GM23338 (cell line): ENCODE data around the gene MYT1. TPM values are rescaled to one million over a fixed set of nuclear protein-coding genes. Genes with fewer than 3 reads are reported as not detected.

Experiments
- ATAC-seq: fragments of 200-7000 bp; cut with Tn5 transposase; 3 replicates; pipeline ENCODE4 v1.9.1; 2020
- DNase-seq: peaks from one replicate; pipeline ENCODE4 v3.0.0-alpha.2; 2015; ENCODE audit warnings: low spot score
- H2AFZ ChIP-seq: fragments of 200-600 bp; sonication (generic); 2 replicates; pipeline ENCODE4 v1.8.0; 2016; ENCODE audit warnings: antibody characterized with exemption, mild to moderate bottlenecking, moderate library complexity
- H3F3A ChIP-seq: fragments of 200-600 bp; sonication (generic); replicated peaks from 2 replicates; pipeline ENCODE4 v1.8.0; 2017; ENCODE audit warnings: antibody characterized with exemption, mixed run types, low read depth
- H3K27ac ChIP-seq: fragments of 200-600 bp; sonication (generic); 2 replicates; pipeline ENCODE4 v1.6.1; 2016; ENCODE audit warnings: low read depth
- H3K27me3 ChIP-seq: fragments of 200-600 bp; sonication (generic); 2 replicates; pipeline ENCODE4 v1.8.0; 2016; ENCODE audit warnings: mild to moderate bottlenecking, mixed run types, moderate library complexity; ENCODE audit not compliant: insufficient read depth
- H3K36me3 ChIP-seq: fragments of 200-600 bp; sonication (generic); 2 replicates; pipeline ENCODE4 v1.8.0; 2016; ENCODE audit warnings: mild to moderate bottlenecking; ENCODE audit not compliant: insufficient read depth
- H3K4me1 ChIP-seq: fragments of 200-600 bp; sonication (generic); 2 replicates; pipeline ENCODE4 v1.8.0; 2016; ENCODE audit warnings: mild to moderate bottlenecking, moderate library complexity; ENCODE audit not compliant: insufficient read depth
- H3K4me2 ChIP-seq: fragments of 200-600 bp; sonication (generic); 2 replicates; pipeline ENCODE4 v1.7.1; 2017; ENCODE audit warnings: mixed run types
- H3K4me3 ChIP-seq: fragments of 200-600 bp; sonication (generic); 2 replicates; pipeline ENCODE4 v1.6.1; 2016; ENCODE audit warnings: mixed run types
- H3K79me2 ChIP-seq: fragments of 200-600 bp; sonication (generic); replicated peaks from 2 replicates; pipeline ENCODE4 v1.8.0; 2017; ENCODE audit warnings: mild to moderate bottlenecking; ENCODE audit not compliant: insufficient read depth
- H3K9me2 ChIP-seq: fragments of 200-600 bp; sonication (generic); 2 replicates; pipeline ENCODE4 v1.8.0; 2017; ENCODE audit not compliant: insufficient read depth
- H4K20me1 ChIP-seq: fragments of 200-600 bp; sonication (generic); replicated peaks from 2 replicates; pipeline ENCODE4 v1.8.0; 2017; ENCODE audit warnings: mild to moderate bottlenecking; ENCODE audit not compliant: insufficient read depth
- H3K27ac Mint-ChIP-seq: 2 replicates; pipeline ENCODE4 v1.8.0; 2020; ENCODE audit warnings: inconsistent platforms, mild to moderate bottlenecking, moderate library complexity, mixed read lengths
- H3K27me3 Mint-ChIP-seq: 3 replicates; pipeline ENCODE4 v1.8.0; 2022; ENCODE audit warnings: low read depth, mild to moderate bottlenecking, moderate library complexity, mixed read lengths, inconsistent platforms; ENCODE audit not compliant: insufficient read depth, poor library complexity
- H3K36me3 Mint-ChIP-seq: 3 replicates; pipeline ENCODE4 v1.8.0; 2021; ENCODE audit warnings: low read depth, mild to moderate bottlenecking, inconsistent platforms, moderate library complexity, mixed read lengths
- H3K4me1 Mint-ChIP-seq: 3 replicates; pipeline ENCODE4 v1.8.0; 2020; ENCODE audit warnings: mild to moderate bottlenecking, inconsistent platforms, mixed read lengths
- H3K4me3 Mint-ChIP-seq: 3 replicates; pipeline ENCODE4 v1.8.0; 2021; ENCODE audit warnings: moderate library complexity, mild to moderate bottlenecking, inconsistent platforms, mixed read lengths
- H3K9me3 Mint-ChIP-seq: 3 replicates; pipeline ENCODE4 v1.8.0; 2020; ENCODE audit warnings: moderate library complexity, mild to moderate bottlenecking, inconsistent platforms, mixed read lengths
- CREB1 ChIP-seq: fragments of 250-450 bp; sonication (Bioruptor Pico); IDR thresholded peaks from 2 replicates; pipeline ENCODE4 v1.5.0; 2020; ENCODE audit warnings: low read depth, mild to moderate bottlenecking, moderate library complexity
- CTCF ChIP-seq, 2 experiments: fragments of 200-600 bp in 1 of 2; sonication (generic) in 1 of 2; conservative IDR thresholded peaks; 2 replicates each; pipeline versions ENCODE4 v1.5.1 to v1.6.1; 2016 to 2017; ENCODE audit warnings: antibody characterized with exemption in 2 of 2, low read depth in 2 of 2, mild to moderate bottlenecking in 2 of 2, moderate library complexity in 1 of 2
- ETS1 ChIP-seq: IDR thresholded peaks from 2 replicates; pipeline ENCODE4 v1.6.1; 2016; ENCODE audit warnings: antibody characterized with exemption
- EZH2 ChIP-seq: fragments of 200-600 bp; sonication (generic); IDR thresholded peaks from one replicate; pipeline ENCODE4 v1.8.0; 2017; ENCODE audit warnings: antibody characterized with exemption, mild to moderate bottlenecking, low read depth; ENCODE audit not compliant: unreplicated experiment
- EZH2phosphoT487 ChIP-seq: fragments of 200-600 bp; sonication (generic); IDR thresholded peaks from one replicate; pipeline ENCODE4 v1.8.1; 2018; ENCODE audit warnings: antibody characterized with exemption; ENCODE audit not compliant: unreplicated experiment
- JUNB ChIP-seq: IDR thresholded peaks from one replicate; pipeline ENCODE4 v1.6.1; 2016; ENCODE audit warnings: antibody characterized with exemption; ENCODE audit not compliant: unreplicated experiment
- NANOG ChIP-seq: IDR thresholded peaks from 2 replicates; pipeline ENCODE4 v1.6.1; 2016; ENCODE audit warnings: antibody characterized with exemption, borderline replicate concordance
- POLR2AphosphoS5 ChIP-seq: IDR thresholded peaks from 2 replicates; pipeline ENCODE4 v1.6.1; 2016; ENCODE audit warnings: antibody characterized with exemption, low read depth
- REST ChIP-seq: IDR thresholded peaks from one replicate; pipeline ENCODE4 v1.6.1; 2018; ENCODE audit warnings: antibody characterized with exemption; ENCODE audit not compliant: unreplicated experiment
- STAT1 ChIP-seq: IDR thresholded peaks from one replicate; pipeline ENCODE4 v1.6.1; 2016; ENCODE audit warnings: antibody characterized with exemption; ENCODE audit not compliant: unreplicated experiment
- ZNF114 ChIP-seq: fragments of 250-450 bp; sonication (Bioruptor Pico); IDR thresholded peaks from 2 replicates; pipeline ENCODE4 v1.5.0; 2020; ENCODE audit warnings: mild to moderate bottlenecking, moderate library complexity
- ZNF331 ChIP-seq: fragments of 250-450 bp; sonication (Bioruptor Pico); IDR thresholded peaks from 2 replicates; pipeline ENCODE4 v1.5.0; 2020; ENCODE audit warnings: low read depth, mild to moderate bottlenecking, moderate library complexity
- ZNF462 ChIP-seq: fragments of 250-450 bp; sonication (Bioruptor Pico); IDR thresholded peaks from 2 replicates; pipeline ENCODE4 v1.5.0; 2020; ENCODE audit warnings: mild to moderate bottlenecking, moderate library complexity
- polyA plus RNA-seq: library from polyadenylated mRNA; unstranded; fragments of >200 nt; fragmentation: Nextera tagmentation; extraction: Ambion mirVana; gene quantifications from 2 replicates; pipeline ENCODE4 v1.2.1, GENCODE V29; 2016
- total RNA-seq: library from RNA; depleted of rRNA; stranded (reverse); fragments of >200 nt; shearing (Covaris generic); gene quantifications from 2 replicates; pipeline ENCODE4 v1.2.3, GENCODE V29; 2014

The MYT1 gene
- total and polyA plus RNA-seq, 2 experiments from 2014 or later: 0.83 to 1.6 TPM

GRCh38 chr20:64228751-64229506 is 64.7 kb downstream of the MYT1 start:
- H3K27ac ChIP-seq: no peak overlapping the region
- TF ChIP-seq EZH2: no peak
- TF ChIP-seq CTCF (conservative IDR thresholded peaks at IDR 0.05; ENCODE audit: low read depth in 2 of 2): no peak
- no peak for TF ChIP-seq ZNF114
- no peak for TF ChIP-seq NANOG
- no peak for TF ChIP-seq ZNF462
- TF ChIP-seq CREB1: no peak
- TF ChIP-seq POLR2AphosphoS5: no peak
- no peak for TF ChIP-seq JUNB
- no peak for TF ChIP-seq STAT1
- no peak for TF ChIP-seq ZNF331 (CRISPR knock-in tag)
- no peak for TF ChIP-seq EZH2phosphoT487
- TF ChIP-seq REST: no peak
- no peak for TF ChIP-seq ETS1

More at GRCh38 chr20:64228751-64229506, 64.7 kb downstream of the MYT1 start:
- DNase-seq (no peak), ATAC-seq (no peak)
- H3K4me2 ChIP-seq: no peak overlapping the region
- no peaks in the 10 kb centered on the region for H4K20me1 ChIP-seq
- H3K36me3 Mint-ChIP-seq: peaks cover 9% of the 10 kb centered on the region
- H3K36me3 ChIP-seq: no peaks in the 10 kb centered on the region
- H3K9me2 ChIP-seq: no peaks in the 10 kb centered on the region
- peaks cover 7% of the 10 kb centered on the region for H3K27me3 Mint-ChIP-seq
- no peaks in the 10 kb centered on the region for H3K79me2 ChIP-seq
- no peak overlapping the region for H2AFZ ChIP-seq
- no peaks in the 10 kb centered on the region for H3F3A ChIP-seq
- peaks cover 9% of the 10 kb centered on the region for H3K9me3 Mint-ChIP-seq
- H3K4me3 Mint-ChIP-seq: no peak overlapping the region
- no peak overlapping the region for H3K4me3 ChIP-seq
- H3K27ac Mint-ChIP-seq: no peak overlapping the region
- peaks cover 12% of the 10 kb centered on the region for H3K4me1 Mint-ChIP-seq
- H3K4me1 ChIP-seq: peaks cover 5% of the 10 kb centered on the region
- H3K27me3 ChIP-seq: no peaks in the 10 kb centered on the region
